NCI-H226 (cell line): ENCODE data around the gene BLTP1.

Experiments
- DNase-seq: peaks from one replicate; pipeline ENCODE4 v3.0.0-alpha.2; 2015

Gene BLTP1

GRCh38 chr4:122178961-122179360 lies 26.8 kb downstream of the BLTP1 start:
- no peak for DNase-seq

GRCh38 chr4:122195718-122196117 lies 43.6 kb downstream of the BLTP1 start:
- DNase-seq = no peak
